Endodermal cell (in vitro differentiated cells): ENCODE measurements around the gene UVRAG. TPM values are rescaled to one million over a fixed set of nuclear protein-coding genes. Genes with fewer than 3 reads are reported as not detected.

ENCODE experiments used
- DNase-seq: peaks from one replicate; pipeline ENCODE4 v3.0.0-alpha.2; 2017
- H3K27ac ChIP-seq: 2 replicates; pipeline ENCODE4 v1.5.1; 2013; ENCODE audit warnings: mild to moderate bottlenecking, low read depth, low read length, moderate library complexity
- H3K27me3 ChIP-seq: 2 replicates; pipeline ENCODE4 v1.6.1; 2013; ENCODE audit warnings: mild to moderate bottlenecking, low read length, moderate library complexity; ENCODE audit not compliant: insufficient read depth, control insufficient read depth, poor library complexity, severe bottlenecking
- H3K36me3 ChIP-seq: 2 replicates; pipeline ENCODE4 v1.7.0; 2013; ENCODE audit warnings: mild to moderate bottlenecking, low read length, moderate library complexity; ENCODE audit not compliant: control insufficient read depth, insufficient read depth
- H3K4me1 ChIP-seq: one replicate; pipeline ENCODE4 v1.7.0; 2013; ENCODE audit warnings: low read length; ENCODE audit not compliant: control insufficient read depth, insufficient read depth
- H3K4me3 ChIP-seq: 2 replicates; pipeline ENCODE4 v1.5.1; 2013; ENCODE audit warnings: mild to moderate bottlenecking, low read length, moderate library complexity
- H3K9ac ChIP-seq: 2 replicates; pipeline ENCODE4 v1.6.1; 2013; ENCODE audit warnings: mild to moderate bottlenecking, low read length, moderate library complexity; ENCODE audit not compliant: poor library complexity, severe bottlenecking; ENCODE audit errors: extremely low read depth
- H3K9me3 ChIP-seq: 2 replicates; pipeline ENCODE4 v1.6.1; 2013; ENCODE audit warnings: mild to moderate bottlenecking, low read length, moderate library complexity; ENCODE audit not compliant: control insufficient read depth
- H3K27ac Mint-ChIP-seq: 2 replicates; pipeline ENCODE4 v1.8.0; 2020; ENCODE audit warnings: mixed read lengths
- H3K27me3 Mint-ChIP-seq: 2 replicates; pipeline ENCODE4 v1.8.0; 2021; ENCODE audit warnings: mild to moderate bottlenecking, mixed read lengths; ENCODE audit not compliant: insufficient read depth
- H3K36me3 Mint-ChIP-seq: 2 replicates; pipeline ENCODE4 v1.8.0; 2020; ENCODE audit warnings: low read depth, mixed read lengths
- H3K4me1 Mint-ChIP-seq: 2 replicates; pipeline ENCODE4 v1.8.0; 2020; ENCODE audit warnings: mixed read lengths
- H3K4me3 Mint-ChIP-seq: 2 replicates; pipeline ENCODE4 v1.8.0; 2020; ENCODE audit warnings: mild to moderate bottlenecking, moderate library complexity, mixed read lengths
- H3K9me3 Mint-ChIP-seq: 2 replicates; pipeline ENCODE4 v1.8.0; 2020; ENCODE audit warnings: mild to moderate bottlenecking, mixed read lengths
- CTCF ChIP-seq: fragments of 200-600 bp; sonication (generic); conservative IDR thresholded peaks from 2 replicates; pipeline ENCODE4 v1.5.0; 2021; ENCODE audit warnings: antibody characterized with exemption, mild to moderate bottlenecking
- WGBS, 2 experiments: methylation state at CpG; one replicate each; pipeline versions ENCODE4 v1.1.5 to v1.1.7; 2013; ENCODE audit warnings: missing lambda C conversion rate in 2 of 2, mixed read lengths in 1 of 2; ENCODE audit not compliant: insufficient coverage in 1 of 2, insufficient read length in 1 of 2; 5-methylcytosine and 5-hydroxymethylcytosine counted together
- total RNA-seq, 2 donors: library from RNA; stranded (reverse); fragmentation: NEBNext Ultra II Directional in 1 of 2; extraction: Animal tissue kit (Norgen Biotek cat#: 25700) in 1 of 2; gene quantifications; 2 replicates in 1 of 2; 3 replicates in 1 of 2; pipeline ENCODE4 v1.2.1, GENCODE V29; 2021

UVRAG gene
- total RNA-seq, 2 donors from 2014 or later, result 19.7 to 34.9 TPM

GRCh38 chr11:76173663-76174062, 358.7 kb downstream of the UVRAG start:
- WGBS, 2 experiments, result 94 to 97% methylated on average over 7 to 8 of the region's 8 CpGs
- Mint-ChIP-seq H3K27me3 (peaks cover 3% of the 10 kb centered on the region), H3K27ac (no peak overlapping the region), H3K4me1 (peaks cover 8% of the 10 kb centered on the region), H3K36me3 (no peaks in the 10 kb centered on the region), H3K4me3 (no peak overlapping the region), H3K9me3 (no peaks in the 10 kb centered on the region)
- no peak for DNase-seq
- Histone ChIP-seq H3K9ac (no peak overlapping the region), H3K9me3 (no peaks in the 10 kb centered on the region), H3K27me3 (no peaks in the 10 kb centered on the region), H3K36me3 (no peaks in the 10 kb centered on the region), H3K4me1 (no peaks in the 10 kb centered on the region), H3K27ac (no peak overlapping the region), H3K4me3 (no peak overlapping the region)
- TF ChIP-seq CTCF, result no peak

GRCh38 chr11:76174330-76174729, 359.3 kb downstream of the UVRAG start:
- Histone ChIP-seq H3K9ac (no peak overlapping the region), H3K9me3 (no peaks in the 10 kb centered on the region), H3K36me3 (no peaks in the 10 kb centered on the region), H3K27me3 (no peaks in the 10 kb centered on the region), H3K4me3 (no peak overlapping the region), H3K27ac (no peak overlapping the region), H3K4me1 (no peaks in the 10 kb centered on the region)
- H3K27me3 Mint-ChIP-seq, result peaks cover 4% of the 10 kb centered on the region
- no peak for TF ChIP-seq CTCF
- WGBS, 2 experiments, result 94 to 100% methylated on average over 4 to 5 of the region's 5 CpGs
- H3K4me3 Mint-ChIP-seq, result no peak overlapping the region
- H3K27ac Mint-ChIP-seq, result no peak overlapping the region
- H3K4me1 Mint-ChIP-seq, result peaks cover 8% of the 10 kb centered on the region
- H3K9me3 Mint-ChIP-seq, result no peaks in the 10 kb centered on the region
- no peaks in the 10 kb centered on the region for H3K36me3 Mint-ChIP-seq
- DNase-seq, result no peak

- peaks cover 5% of the 10 kb centered on the region for H3K27me3 Mint-ChIP-seq
Observed at GRCh38 chr11:76175783-76176182, 360.8 kb downstream of the UVRAG start.

More at GRCh38 chr11:76175783-76176182, 360.8 kb downstream of the UVRAG start:
- H3K27ac Mint-ChIP-seq, result no peak overlapping the region
- H3K9ac ChIP-seq, result no peak overlapping the region
- no peak overlapping the region for H3K4me3 ChIP-seq
- H3K36me3 Mint-ChIP-seq, result no peaks in the 10 kb centered on the region
- peaks cover 8% of the 10 kb centered on the region for H3K4me1 Mint-ChIP-seq
- 67 to 86% methylated on average over 1 to 4 of the region's 4 CpGs for WGBS, 2 experiments
- no peak overlapping the region for H3K27ac ChIP-seq
- no peaks in the 10 kb centered on the region for H3K4me1 ChIP-seq
- H3K9me3 Mint-ChIP-seq, result no peaks in the 10 kb centered on the region
- no peaks in the 10 kb centered on the region for H3K9me3 ChIP-seq
- no peak for TF ChIP-seq CTCF
- no peaks in the 10 kb centered on the region for H3K27me3 ChIP-seq
- DNase-seq, result no peak
- H3K4me3 Mint-ChIP-seq, result no peak overlapping the region
- no peaks in the 10 kb centered on the region for H3K36me3 ChIP-seq
